GM21786 (cell line): ENCODE data around the gene CRELD1.
"Not testable (repeated sequence)": the region's sequence is repeated elsewhere in the genome, so short reads cannot be mapped to it uniquely, and the experiment has no call there.

ENCODE experiments used
- ATAC-seq: cut with Tn5 transposase; IDR thresholded peaks from one replicate; pipeline ENCODE4 v1.9.1; 2021; ENCODE audit not compliant: unreplicated experiment

Gene CRELD1

DNA sequence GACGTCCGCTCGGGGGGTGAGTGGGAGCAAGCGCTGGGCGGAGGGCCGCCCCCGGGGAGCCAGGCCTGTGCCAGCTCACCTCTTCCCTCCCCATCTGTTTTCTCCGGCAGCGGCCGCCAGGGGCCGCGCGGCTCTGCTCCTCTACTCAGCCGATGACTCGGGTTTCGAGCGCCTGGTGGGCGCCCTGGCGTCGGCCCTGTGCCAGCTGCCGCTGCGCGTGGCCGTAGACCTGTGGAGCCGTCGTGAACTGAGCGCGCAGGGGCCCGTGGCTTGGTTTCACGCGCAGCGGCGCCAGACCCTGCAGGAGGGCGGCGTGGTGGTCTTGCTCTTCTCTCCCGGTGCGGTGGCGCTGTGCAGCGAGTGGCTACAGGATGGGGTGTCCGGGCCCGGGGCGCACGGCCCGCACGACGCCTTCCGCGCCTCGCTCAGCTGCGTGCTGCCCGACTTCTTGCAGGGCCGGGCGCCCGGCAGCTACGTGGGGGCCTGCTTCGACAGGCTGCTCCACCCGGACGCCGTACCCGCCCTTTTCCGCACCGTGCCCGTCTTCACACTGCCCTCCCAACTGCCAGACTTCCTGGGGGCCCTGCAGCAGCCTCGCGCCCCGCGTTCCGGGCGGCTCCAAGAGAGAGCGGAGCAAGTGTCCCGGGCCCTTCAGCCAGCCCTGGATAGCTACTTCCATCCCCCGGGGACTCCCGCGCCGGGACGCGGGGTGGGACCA lies 632 bp upstream of the CRELD1 start:
- ATAC-seq, result peak; percentile 57

DNA sequence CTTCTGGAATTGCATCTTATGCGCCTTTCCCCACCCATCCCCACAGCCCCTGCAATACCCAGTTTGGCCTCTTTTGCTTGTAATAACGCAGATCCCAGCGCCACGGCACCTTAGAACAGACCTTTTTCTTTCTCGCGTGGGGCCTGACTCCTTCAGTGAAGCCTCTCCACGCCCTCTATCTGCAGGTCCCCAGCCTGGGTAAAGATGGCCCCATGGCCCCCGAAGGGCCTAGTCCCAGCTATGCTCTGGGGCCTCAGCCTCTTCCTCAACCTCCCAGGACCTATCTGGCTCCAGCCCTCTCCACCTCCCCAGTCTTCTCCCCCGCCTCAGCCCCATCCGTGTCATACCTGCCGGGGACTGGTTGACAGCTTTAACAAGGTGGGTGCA lies 594 bp downstream of the CRELD1 start:
- no peak for ATAC-seq

DNA sequence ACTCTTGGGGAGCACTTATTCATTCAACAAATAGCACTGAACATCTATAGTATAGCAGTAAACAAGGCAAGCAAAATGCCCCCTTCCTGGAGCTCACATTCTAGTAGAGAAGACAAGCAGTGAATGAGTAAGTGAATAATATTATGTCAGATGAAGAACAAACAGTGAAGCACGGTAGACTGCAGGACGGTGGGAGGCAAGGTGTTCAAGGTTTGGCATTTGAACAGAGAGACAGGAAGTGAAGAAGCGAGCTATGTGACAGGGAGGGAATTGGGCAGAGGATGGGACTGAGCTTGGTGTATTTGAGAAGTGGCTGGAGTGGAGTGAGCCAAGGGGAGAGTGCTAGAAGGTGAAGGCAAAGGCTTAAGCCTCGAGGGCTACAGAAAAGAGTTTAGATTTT lies 1.4 kb downstream of the CRELD1 start:
- ATAC-seq, result no peak

DNA sequence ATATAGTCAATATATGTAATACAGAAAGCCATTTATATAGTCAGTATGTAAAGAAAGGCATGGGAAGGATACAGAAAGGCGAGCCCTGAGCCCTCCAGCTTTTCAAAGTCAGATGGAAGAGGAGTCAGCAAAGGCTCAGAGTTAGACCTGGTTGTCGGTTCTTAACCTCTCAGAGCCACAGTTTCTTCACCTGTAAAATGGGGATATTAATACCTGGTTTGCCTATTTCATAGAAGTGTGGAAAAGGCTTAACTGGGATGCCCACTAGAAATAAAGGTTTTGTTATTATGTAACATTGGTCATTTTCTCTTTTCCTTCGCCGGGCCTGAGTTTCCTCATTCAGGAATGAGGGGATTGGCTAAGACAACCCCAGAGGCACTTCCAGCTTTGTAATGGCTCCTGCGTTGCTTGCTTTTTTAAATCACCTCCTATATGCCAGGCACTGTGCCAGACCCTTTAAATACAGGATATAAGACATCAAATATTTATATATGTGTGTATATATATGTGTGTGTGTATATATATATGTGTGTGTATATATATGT lies 2.4 kb downstream of the CRELD1 start:
- no peak for ATAC-seq

DNA sequence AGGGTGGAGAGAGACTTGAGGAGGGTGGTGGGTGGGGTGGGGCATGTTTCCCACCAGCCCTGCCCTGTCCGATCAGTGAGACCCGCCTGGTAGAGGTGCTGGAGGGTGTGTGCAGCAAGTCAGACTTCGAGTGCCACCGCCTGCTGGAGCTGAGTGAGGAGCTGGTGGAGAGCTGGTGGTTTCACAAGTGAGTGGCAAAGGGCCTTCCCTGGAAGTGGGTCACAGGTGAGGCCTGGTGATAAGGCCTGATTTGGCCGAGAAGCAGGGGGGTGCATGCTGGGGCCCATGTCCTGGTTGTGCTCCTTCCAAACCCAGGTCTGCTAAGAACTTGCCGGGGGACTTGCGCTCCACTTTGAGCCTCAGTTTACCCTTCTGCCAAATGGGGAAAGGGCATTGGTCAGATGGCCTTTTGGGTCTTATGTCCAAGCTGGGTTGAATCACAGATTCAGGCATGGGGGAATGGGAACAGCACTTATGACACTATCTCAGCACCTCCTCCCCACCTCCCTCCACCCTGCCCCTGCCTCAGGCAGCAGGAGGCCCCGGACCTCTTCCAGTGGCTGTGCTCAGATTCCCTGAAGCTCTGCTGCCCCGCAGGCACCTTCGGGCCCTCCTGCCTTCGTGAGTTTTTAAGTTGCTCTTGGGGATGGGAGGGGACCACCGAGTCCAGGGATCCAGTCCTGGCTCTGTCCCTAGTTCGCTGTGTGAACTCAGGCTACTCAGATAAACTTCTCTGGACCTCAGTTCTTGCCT lies 4.0 kb downstream of the CRELD1 start:
- ATAC-seq, result no peak

DNA sequence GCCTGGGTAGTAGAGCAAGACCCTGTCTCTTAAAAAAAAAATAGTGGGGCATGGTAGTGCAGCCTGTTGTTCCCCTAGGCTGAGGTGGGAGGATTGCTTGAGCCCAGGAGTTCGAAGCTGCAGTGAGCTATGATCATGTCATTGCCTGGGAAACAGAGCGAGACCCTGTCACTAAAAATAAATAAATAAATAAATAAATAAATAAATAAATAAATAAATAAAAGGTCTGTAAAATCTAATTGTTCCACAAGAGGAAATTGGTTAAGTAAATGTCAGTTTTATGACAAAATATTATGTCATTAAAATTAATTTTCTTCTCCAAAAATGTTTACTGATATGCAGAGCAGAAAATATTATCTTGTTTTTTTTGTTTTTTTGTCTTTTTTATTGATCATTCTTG lies 5.3 kb downstream of the CRELD1 start:
- ATAC-seq, result no peak

DNA sequence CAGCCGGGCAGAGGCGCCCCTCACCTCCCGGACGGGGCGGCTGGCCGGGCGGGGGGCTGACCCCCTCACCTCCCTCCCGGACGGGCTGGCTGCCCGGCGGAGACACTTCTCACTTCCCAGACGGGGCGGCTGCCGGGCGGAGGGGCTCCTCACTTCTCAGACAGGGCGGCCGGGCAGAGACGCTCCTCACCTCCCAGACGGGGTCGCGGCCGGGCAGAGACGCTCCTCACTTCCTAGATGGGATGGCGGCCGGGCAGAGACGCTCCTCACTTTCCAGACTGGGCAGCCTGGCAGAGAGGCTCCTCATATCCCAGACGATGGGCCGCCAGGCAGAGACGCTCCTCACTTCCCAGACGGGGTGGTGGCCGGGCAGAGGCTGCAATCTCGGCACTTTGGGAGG lies 6.3 kb downstream of the CRELD1 start:
- ATAC-seq, result not testable (repeated sequence)

DNA sequence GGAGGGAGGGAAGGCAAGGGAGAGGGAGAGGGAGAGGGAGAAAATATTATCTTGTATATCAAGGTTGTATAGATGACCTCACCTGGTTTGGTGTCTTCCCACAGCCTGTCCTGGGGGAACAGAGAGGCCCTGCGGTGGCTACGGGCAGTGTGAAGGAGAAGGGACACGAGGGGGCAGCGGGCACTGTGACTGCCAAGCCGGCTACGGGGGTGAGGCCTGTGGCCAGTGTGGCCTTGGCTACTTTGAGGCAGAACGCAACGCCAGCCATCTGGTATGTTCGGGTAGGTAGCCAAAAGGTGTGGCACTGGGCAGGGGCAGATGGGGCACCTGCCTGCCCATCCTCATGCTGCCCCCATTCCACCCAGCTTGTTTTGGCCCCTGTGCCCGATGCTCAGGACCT lies 7.1 kb downstream of the CRELD1 start:
- no peak for ATAC-seq

DNA sequence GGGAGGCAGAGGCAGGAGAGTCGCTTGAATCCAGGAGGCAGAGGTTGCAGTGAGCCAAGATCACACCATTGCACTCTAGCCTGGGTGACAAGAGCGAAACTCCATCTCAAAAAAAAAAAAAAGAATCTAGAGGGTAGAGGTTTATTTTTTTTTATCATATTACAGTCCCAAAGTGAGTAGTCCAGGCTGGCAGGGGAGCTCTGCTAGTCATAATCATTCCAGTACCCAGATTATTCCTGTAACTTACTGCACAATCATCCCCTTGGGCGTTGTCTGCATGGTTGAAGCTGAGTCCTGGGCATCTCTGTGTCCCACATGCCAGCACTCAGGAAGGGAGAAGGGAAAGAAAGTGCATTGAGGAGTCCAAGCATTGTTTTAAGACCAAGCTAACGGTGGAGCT lies 8.5 kb downstream of the CRELD1 start:
- no peak for ATAC-seq

DNA sequence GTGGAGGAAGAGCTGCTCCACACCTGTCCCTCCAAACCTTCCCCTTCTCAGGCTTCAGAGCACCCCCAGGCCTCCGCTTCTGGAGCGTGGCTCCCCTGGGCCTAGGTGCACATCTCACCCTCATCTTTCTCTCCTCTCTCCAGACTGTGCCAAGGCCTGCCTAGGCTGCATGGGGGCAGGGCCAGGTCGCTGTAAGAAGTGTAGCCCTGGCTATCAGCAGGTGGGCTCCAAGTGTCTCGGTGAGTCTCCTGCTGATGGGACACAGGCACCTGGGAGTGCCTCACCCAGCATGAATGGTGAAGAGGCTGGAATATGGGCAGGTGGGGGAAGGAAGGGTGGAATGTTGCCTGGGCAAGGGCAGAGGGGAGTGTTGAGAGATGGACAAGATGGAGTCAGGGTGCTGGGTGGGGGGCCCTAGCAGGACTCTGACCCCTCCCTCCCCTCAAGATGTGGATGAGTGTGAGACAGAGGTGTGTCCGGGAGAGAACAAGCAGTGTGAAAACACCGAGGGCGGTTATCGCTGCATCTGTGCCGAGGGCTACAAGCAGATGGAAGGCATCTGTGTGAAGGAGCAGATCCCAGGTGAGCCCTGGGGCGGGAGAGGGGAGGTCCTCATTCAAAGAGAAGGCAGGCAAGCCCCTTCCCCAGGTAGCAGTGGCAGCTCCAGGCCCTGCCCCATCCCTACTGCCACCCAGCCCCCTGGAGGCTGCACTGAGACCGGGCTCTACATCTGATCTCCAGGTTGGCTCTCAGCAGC lies 9.5 kb downstream of the CRELD1 start:
- no peak for ATAC-seq

DNA sequence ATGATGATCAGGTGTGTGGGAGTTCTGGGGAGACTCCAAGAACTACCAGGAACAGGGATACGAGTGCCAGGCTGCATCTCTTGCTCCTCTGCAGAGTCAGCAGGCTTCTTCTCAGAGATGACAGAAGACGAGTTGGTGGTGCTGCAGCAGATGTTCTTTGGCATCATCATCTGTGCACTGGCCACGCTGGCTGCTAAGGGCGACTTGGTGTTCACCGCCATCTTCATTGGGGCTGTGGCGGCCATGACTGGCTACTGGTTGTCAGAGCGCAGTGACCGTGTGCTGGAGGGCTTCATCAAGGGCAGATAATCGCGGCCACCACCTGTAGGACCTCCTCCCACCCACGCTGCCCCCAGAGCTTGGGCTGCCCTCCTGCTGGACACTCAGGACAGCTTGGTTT lies 10.6 kb downstream of the CRELD1 start:
- ATAC-seq, result no peak

DNA sequence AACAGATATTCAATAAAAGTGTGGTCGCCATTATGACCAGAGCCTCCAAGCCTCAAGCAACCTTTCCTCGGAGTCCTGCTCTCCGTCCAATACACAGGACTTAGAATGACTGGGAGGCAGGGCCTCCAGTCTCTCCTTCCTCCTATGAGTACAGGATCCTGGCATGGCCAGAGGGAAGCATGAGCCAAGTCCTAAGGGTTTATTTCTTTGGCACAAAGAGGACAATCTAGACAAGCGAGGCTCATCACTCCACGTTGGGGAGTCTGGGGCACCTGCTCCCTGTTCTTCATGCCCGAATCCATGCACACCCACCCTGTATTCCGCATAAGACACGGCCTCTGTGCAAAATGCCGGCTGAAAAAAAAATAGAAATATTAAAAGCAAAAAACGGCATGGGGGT lies 11.7 kb downstream of the CRELD1 start:
- no peak for ATAC-seq

DNA sequence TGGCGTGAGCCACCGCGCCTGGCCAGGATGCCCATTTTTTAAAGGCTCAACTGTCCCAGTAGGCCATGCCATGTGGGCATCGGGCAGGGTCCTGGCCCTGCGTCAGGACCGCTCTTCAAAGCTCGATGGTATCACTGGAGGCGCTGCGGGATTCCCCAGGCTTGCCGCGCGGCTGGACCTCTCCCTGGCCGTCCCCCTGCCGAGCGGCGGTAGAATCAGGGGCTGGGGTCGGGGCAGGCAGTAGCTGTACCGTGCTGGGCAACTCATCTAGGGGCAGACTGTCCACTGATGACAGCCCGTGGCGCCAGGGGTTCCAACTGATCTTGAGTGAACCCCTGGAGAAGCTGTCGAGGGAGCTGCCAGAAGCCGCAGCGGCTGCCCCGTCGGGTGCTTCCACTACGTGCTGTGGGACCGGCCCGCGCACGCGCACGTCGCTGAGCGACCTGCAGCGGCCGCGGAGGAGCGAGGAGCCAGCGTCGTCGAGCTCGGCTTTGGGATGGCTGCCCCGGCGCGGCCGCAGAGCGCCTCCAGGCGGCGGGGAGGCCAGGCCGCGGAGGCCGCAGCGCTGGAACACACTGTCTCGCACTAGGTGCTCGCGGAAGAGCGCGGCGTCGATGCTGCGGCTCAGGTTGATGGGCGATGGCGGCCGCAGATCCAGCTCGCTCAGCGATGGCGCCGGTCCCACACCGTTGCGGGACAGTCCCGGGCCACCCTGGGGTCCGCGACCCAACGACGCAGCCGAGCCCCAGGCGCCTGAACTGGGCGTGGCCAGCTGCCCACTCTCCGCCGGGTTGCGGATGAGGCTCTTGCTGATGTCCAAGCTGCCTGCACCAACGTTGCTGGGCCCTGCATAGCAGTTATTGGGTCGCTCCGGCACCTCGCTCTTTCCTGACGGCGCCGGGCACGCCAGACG lies 12.7 kb downstream of the CRELD1 start:
- no peak for ATAC-seq

DNA sequence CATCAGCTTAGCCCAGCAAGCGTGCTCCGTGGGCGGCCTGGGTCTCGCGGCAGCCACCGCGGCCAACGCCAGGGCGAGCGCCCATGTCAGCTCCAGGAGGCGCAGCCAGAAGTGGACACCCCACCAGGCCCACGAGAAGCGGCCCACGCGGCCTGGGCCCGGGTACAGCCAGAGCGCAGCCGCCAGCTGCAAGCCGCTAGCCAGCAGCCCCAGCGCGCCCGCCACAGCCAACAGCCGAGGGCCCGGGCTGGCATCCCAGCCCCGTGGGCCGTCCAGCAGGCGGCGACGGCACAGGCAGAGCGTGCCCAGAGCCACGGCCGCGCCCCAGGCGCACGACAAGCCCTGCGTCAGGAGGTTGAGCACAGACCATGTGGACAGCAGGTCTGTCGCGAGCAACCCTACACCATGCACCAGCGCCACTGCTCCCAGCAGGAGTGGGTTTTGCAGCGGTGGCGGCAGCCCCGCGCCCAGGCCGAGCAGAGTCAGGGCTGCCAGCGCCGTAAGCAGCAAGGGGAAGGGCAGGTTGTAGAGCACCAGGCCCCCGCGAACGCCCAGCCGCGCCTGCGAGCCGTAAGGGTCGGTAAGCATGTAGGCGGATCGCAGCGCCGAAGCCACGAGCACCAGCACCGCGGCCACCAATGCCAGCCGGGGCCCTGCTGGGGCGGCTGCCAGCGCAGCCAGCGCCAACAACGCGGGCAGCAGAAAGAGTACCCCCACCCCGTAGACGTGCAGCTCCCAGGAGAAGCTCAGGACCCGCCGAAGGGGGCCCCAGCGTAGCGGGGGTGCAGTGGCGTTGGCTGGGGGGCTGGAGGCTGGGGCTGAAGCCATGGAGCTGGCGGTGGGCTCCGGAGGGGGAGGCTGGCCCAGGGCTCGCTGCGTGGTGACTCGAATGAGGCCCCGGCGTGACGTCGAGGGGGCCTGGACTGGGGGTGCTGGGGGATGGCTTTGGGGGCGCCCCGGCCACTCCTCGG lies 13.7 kb downstream of the CRELD1 start:
- ATAC-seq, result no peak

DNA sequence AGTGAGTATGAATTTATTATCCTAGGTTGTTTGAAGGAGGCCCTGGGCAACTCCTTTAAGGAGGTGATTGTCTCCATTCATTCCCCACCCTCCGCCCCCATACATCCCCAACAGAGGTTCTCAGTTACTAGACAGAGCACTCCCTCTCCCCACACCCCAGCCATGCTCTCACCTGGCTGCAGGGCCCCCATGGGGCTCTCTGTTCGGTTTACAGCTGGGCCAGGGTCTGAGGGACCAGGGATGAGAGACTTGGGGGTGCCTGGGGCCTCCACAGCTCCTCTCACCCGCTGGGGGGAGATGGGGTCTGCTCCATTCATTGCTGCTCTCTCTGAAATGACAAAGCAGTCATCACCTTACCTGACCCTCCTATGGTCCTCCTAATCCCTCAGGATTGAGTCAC lies 15.0 kb downstream of the CRELD1 start:
- ATAC-seq, result no peak

DNA sequence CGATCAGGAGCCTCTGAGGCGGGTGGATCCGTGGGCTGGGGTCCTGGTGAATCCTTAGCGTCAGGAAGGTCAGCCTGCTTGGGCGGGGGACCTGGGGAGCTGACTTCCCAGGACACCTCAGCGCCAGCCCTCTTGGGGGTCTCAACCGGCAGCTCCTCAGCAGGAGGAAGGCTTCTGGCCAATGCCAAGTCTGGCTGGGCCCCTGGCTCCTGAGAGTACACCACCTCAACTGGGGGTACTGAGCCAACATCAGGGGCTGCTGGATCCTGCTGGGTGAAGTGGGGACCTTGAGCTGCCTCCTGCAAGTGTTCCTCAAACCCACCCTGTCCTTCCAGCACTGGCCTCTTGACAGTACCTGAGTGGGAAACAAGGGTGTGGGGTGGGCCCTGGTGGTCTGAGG lies 15.5 kb downstream of the CRELD1 start:
- no peak for ATAC-seq

DNA sequence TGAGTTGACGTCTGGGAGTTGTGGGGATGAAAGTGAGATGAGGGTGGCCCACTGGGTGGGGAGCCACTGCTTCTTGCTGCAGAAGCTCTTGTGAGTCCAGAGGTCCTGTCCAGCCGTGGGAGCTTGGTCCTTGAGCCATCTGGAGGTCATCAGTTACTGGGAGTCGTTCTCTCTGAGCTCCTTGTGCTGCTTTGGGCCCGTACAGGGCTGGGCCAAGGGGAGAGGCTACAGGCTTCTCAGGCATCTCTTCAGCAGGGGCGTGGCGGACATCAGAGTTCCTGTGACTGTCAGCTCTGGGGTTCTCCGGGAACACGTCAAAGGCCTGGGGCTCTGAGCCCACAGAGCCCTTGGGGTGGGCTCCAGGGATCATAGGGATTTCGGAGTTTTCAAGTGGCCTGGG lies 16.0 kb downstream of the CRELD1 start:
- ATAC-seq, result no peak

DNA sequence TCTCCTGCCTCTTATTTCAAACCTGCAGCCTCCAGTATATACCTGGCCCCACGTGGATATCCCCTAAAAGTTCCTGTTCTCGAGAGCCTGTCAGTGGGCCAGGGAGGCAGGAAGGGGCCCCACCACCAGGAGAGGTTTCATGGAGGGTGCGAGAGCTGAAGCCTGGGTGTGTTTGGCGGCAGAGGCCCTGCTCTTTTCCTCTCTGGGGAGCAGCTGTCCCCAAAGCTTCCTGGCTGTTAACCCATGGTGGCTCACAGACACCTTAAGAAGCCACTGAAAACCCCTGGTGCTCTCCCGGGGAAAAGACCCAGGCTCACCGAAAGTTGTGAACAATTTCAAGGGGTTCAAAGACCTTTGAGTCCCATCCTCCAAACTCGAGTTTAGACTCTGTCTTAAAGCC lies 17.5 kb downstream of the CRELD1 start:
- peak; percentile 44 for ATAC-seq

DNA sequence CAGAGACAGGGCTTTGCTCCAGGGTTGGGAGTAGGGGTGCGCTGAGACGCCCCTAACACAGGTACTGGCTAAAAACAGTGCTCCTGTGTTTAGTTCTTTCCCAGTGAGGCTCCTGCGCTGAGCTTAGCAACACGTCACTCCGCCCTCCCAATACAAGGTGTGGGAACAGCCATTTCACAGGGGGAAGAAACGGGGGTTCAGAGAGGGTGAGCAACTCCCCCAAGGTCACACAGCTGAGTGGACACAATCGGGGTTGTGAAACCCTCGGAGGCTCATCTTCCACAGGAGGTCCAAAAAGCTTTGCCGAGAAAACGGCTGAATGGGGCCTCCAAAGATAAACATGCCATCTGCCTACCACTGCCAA lies 17.9 kb downstream of the CRELD1 start:
- peak; percentile 10 for ATAC-seq
